COLO668 (cell line): ENCODE data around the gene ADAMTS17.
"Not testable (repeated sequence)": the region's sequence is repeated elsewhere in the genome, so short reads cannot be mapped to it uniquely, and the experiment has no call there.

Source experiments
- DNase-seq: peaks from one replicate; lab custom pipeline; 2025; ENCODE audit not compliant: unreplicated experiment; lab: John Stamatoyannopoulos, UW

Gene ADAMTS17

DNA sequence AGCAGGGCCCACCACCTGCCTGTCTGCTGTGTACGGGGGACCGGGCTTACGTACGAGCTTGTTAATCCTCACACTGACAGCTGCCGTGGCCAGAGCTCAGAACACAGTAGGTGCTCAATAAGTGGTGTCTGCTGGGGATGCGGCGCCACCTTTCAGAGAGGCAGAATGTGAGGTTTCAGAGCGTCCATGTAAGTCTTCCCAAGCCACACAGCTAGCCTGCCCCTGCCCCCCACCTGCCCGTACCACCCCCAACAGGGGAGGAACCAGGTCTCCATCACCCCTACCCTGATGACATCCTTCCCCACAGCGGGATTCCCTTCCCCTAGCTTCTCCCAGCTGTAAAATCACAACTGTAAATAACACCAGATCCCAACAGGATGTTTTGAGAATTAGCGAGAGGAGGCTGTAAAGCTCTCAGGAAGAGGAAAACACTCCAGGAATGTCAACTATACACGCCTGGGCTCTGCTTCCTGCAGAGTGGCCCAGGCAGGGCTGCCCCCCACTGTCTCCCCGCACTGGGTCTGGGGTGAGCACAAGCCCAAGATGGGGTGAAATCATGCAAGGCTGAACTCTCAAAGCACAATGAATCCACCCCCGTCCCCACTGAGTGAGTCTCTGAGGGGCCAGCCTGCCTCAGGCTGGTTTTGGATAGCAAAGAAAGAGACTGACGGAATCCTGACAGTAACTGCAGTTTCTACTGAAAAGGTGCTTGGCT lies 358.4 kb downstream of the ADAMTS17 start:
- DNase-seq = no peak

DNA sequence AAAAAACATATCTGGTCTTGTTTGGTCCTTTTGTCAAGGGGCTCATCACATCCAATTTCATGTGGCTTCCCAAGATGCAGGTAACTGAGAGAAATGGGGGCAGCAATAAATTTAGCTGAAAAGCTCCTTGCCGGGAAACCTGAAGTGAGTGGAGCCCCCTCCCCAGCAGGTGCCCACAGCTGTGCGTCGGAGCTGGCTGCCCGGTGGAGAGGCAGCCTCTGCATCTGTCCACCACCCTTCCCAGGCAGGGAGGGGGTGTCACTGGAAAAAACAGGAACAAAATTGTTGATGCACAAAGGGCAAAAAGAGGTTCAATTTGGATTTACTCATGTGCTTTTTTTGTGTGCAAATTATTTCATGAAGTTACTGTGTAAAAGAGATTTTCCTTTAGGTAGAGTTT lies 359.1 kb downstream of the ADAMTS17 start:
- DNase-seq = no peak

DNA sequence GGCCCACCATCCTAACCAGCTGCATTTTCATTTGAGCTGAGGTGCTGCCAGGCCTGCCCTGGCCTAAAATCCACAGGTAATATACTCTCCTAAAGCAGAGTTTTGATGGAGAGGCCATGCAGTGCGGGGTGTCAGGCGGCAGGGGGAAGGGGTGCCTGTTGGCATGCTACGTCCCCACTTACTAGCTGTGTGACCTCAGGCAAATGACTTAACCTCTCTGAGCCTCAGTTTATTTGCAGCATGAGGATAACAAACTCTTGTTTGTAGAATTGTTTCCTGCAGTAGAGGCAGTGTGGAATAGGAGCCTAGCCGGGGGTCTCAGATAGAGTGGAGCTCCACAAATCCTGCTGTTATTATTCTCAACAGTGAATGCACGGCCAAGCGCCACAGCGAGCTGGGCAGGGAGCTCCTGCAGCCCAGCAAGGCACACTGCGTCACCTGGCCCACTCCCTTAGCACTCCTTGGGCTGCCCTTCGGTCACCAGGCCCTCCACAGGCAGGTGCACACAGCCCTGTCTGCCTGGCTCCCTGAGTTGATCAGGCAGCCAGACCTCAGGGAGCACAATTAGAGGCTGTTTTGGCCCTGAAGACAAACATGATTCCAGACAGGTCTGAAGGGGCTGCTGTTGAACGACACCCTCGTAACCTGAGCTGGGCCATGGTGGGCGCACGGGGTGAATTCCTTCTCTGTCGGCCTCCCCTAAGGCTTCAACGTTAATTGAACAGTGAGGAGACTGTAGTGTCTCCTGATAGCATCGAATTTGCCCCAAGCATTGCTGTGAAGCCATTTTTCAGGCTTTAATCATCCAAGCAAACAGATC lies 359.7 kb downstream of the ADAMTS17 start:
- no peak for DNase-seq

DNA sequence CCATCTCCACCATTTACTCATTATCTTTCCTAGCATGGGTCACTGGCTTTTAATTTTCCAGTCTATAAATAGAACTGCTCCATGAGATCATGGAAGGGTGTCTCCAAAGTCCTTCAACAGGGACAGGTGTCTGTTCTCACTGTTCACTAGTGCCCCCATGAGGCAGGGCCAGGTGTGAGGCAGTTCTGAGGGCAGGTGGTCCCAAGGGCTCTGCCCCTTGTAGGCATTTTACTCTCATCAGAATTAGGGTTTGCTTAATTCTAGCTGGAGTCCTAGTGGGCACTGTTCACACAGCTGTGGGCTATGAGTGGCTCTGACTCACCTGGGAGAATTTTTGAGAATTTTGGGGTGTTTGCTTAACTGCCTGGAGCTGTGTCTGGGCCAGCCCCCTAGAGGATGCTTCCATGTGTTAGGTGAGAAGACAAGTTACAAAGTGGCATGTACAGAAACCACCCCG lies 360.6 kb downstream of the ADAMTS17 start:
- DNase-seq = no peak

DNA sequence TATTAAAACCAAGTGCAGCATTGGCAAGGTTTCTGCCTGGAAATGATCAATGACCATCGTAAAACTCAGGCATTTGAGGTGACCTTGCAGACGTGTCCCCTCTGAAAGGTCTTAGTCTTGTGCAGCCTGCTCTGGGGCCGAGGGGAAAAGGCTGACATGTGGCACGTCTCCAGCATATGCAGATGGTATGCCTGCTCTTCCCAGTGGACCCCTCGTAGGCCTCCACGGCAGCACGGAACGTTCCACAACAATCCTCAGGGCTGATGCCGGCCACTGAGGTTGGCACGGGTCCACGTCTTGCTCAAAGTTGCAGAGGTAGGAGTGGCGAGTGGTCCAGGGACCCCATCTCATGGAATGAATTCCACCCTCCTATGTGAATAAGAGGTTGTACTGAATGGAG lies 361.0 kb downstream of the ADAMTS17 start:
- DNase-seq = no peak

DNA sequence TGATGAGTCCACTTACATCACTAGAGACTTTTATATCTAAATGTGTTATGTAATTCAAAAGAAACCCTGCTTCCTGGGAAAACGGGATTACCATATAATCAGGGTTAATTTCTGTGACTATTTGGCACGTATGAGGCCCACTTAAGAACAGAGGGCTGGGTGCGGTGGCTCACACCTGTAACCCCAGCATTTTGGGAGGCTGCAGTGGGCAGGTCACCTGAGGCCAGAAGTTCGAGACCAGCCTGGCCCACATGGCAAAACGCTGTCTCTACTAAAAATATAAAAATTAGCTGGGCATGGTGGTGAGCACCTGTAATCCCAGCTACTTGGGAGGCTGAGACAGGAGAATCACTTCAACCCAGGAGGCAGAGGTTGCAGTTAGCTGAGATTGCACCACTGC lies 361.9 kb downstream of the ADAMTS17 start:
- not testable (repeated sequence) for DNase-seq

DNA sequence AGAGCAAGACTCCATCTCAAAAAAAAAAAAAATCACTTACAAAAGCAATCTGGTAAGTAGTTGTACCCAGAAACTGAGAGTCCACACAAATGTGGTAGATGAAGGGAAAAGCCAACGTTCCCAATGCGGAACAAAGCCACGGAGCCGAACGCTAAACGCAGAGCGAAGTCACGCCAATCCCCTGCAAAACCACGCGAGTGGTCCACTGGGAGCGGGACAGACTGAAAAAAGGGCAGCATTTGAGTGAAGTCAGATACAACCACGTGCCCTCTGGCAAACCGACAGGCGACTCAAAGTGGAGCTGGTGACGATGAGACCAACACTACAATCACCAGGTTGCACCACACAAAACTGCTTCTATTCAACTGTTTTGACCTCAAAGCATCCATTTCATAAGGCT lies 362.4 kb downstream of the ADAMTS17 start:
- DNase-seq = no peak

DNA sequence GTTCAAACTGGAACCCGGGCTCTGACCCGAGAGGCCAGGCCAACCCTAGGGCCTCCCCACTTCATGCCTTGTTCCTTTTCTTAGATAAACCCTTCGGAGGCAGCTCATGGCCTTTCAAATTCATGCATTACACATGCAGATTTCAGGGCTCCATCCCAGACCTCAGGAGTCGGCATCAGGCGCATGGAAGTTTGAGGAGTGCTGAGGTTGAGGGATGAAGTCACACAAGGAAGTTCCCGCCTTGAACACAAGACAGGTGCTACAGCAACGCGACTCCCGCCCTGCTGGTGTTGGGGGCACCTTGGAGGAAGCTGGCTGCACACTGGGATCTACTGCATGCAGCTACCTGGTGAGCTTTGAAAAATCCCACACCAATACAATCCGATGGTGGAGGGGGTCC lies 363.3 kb downstream of the ADAMTS17 start:
- no peak for DNase-seq

DNA sequence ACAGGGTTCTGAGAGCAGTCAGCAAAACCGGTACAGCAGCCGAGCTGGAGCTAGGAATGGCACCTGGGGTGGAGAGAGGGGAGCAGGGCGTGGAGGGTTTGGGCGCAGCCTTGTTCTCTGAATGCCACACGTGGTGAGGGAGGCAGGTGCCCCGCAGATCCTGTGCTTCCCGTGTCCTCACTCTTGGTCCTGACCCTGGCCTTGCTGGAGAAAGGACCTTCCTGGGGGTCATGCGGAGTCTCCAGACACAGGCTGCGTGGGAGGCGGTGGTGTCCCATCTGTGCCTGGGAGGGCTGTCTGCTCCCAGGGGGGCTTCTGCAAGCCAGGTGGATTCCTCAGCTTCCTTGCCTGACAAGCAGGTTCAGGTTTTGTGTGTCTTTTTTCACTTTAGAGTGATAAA lies 363.8 kb downstream of the ADAMTS17 start:
- no peak for DNase-seq

DNA sequence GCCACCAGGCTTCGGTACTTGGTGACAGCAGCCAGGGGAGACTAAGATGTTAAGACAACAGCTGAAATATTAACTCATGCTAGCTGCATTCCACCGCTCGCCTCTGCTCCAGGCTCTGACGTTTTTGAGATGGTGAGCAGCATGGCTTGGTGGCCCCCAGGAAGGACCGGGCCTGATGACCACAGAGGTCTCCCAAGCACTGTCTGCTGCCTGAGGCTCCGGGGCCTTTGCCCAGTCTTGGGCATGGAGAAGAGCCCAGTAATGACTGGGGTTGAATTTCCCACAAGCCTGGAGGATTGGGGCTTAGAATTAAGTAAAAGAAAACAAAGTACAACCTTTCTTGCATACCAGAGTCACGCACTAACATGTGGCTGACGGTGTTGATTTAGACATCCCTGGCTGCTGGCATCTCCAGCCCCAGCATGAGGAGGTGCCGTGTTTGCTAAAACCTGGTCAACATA lies 364.9 kb downstream of the ADAMTS17 start:
- no peak for DNase-seq

DNA sequence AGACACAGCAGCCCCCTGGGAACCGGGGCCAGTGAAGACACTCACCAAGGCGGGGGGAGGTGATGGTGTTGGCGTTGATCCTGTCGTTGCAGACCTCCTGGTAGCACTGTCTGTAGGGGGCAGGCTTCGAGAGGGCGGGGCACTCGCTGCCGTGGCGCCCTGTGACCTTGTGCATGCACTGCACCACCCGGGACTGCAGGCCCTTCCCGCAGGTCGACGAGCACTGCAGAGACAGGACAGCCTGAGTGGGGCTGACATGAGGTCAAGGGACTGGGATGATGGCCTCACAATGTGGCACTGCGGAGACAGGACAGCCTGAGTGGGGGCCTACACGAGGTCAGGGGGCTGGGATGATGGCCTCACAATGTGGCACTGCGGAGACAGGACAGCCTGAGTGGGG lies 365.8 kb downstream of the ADAMTS17 start:
- no peak for DNase-seq

DNA sequence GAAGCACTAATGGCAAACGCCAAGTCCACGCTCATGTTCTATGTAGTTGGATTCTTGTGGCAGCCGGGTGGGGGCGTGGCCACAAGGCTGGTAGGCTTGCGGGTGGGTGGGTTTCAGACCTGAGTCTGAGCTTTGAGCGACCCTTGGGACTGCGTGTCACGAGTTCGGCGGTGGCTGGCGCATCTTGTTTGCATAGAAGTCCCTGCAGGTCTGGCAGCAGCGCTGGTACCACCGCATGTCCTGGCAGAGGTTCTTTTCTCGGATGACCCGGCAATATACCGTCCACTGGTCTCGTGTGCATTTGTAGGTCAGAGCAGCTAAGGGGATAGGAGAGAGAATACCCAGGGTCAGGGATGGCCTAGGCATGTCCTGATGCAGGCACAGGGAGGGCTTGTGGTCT lies 367.5 kb downstream of the ADAMTS17 start:
- no peak for DNase-seq

DNA sequence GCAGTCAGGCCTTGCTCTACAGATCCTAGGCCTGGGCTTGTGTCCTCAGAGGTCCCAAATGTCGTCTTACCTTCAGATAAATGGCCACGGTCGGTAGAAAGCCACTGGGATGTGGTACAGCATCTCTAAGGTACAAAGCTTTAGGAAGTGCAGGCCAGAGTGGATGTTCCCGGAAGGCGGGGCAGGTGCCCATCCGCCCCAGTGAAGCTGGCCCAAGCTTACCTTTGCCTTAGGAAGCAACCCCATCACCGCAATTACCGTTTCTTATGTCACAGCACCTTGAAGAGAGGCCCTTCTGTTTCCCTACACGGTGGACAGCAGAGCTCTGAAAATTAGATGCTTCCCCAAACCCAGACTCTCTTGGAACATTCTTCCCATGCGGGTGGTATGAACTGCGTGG lies 368.4 kb downstream of the ADAMTS17 start:
- no peak for DNase-seq

DNA sequence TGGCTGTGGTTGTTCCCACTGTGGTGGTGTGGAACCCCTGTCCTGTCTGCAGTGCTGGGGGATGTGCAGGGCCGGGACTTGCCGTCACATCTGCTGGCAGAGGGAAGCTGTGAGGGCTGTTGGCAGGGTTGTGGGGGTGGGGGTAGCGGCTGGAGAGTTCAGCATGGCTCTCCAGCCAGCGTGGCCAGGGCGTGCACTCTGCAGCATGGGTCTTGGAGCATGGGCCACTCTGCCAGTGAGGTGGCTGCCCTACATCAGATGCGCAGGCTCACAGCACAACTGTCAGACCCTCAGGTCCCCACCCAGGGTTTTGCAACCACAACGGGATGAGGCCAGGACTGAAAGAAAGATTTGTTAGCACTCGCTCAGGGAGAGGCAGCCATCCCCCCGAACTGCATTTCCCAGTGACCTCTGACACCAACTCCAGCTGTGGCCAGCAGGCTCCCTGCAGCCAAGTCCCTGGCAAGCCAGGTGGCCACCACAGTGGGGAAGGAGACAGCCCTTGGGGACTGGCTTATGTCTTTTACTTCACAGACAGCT lies 370.8 kb downstream of the ADAMTS17 start:
- DNase-seq = no peak

DNA sequence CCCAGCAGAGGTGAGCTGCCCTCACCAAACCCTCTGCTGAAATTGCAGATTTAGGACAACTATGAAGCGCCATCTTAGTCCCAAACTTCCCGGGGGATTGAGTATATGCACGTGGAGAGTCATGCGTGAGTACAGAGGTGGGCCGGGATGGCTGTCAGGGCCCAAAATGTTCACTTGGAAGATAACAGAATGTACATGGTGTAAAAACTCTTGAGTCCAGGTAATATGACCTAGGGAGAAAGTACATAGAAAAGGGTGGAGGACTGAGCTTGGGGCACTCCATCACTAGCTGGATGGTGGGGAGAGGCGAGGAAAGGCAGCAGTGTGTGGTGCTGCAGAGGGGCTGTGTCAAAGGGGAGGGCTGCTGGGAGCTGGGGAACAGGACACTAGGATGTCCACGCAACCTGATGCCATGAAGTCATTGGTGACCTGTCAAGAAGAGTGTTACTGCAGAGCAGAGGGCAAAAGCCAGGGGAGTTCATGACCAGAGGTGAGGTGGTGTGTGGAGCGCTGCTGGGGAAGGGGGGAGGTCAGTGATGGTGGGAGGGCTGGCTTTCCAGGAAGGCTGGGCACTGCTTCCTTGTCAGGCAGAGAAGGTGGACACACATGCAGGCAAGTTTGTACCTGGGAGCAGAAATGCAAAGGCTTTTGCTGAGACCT lies 372.4 kb downstream of the ADAMTS17 start:
- no peak for DNase-seq

DNA sequence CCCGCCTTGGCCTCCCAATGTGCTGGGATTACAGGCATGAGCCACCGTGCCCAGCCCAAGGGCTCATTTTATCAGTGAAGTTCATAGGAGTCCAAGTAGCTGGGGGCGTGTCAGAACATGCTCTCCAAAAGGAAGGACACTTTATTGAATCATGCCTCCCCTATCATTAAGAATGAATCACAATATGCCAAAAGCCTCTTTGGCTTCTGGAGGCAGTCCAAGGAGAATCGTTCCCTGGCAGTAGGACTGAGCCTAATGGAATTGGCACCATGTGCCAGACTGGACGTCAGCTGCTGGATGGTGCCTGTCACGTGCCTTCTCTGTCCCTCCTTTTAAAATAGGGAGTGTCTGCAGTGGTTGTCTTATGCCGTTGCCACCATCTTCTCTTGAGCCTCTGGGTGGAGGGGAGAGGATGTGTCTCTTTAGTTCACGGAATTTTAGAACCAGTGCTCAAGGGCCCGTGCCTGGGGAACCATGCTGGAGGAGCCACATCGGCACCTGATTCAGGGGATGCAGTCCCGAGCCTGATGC lies 373.9 kb downstream of the ADAMTS17 start:
- no peak for DNase-seq

DNA sequence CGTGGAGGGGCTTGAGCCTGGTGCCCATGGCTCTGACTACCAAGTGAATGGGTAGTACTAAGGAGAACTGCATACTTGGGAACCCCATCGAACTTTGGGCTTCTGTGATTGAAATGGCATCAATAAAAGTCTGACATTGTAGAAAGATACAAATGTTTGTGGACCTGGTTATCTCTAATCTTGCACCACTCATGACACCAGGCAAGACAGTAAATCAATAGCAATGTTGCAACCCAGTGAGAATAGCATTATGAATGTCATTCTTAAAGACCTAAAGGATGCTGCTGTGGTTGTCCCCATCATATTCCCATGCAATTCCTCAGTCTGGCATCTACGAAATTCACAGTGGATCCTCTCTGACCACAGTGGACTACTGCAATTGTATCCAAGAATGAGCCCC lies 375.0 kb downstream of the ADAMTS17 start:
- DNase-seq = no peak

DNA sequence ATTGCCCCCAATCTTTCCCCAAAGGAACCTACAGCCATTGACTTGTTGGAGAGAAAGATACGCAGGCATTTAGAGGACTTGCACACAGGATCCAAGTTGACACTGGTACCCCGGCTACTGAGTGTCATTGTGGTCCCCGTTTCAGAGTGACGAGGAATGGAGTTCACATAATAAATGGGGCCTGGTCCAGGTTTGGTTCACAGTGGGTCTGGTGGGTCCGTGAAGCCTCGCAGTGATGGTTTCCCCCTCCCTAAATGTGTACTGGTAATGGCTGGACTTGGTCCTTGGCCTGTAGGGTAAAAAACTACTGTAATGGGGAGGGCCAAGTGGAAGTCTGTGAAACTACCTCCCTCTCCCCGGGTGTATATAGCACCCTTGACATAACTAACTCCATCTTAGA lies 376.4 kb downstream of the ADAMTS17 start:
- DNase-seq = no peak

DNA sequence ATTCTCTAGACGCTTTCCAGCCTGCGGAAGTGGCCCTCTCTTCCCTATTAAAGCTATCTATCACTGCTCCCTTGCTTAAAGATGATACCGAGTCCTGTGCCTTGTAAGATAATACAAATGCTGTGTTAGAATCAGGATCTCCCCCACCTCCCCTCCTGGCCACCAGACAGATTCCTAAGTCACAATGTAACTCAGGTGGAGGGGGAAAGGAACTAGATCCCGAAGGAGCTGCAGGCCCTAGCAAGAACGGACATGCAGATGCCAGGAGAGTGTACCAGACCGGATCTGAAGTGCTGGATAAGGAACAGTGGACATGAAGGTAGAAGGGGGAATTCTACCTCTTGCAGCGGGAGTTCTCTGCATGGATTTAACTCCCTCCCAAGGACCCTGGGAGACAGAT lies 377.8 kb downstream of the ADAMTS17 start:
- DNase-seq = no peak

DNA sequence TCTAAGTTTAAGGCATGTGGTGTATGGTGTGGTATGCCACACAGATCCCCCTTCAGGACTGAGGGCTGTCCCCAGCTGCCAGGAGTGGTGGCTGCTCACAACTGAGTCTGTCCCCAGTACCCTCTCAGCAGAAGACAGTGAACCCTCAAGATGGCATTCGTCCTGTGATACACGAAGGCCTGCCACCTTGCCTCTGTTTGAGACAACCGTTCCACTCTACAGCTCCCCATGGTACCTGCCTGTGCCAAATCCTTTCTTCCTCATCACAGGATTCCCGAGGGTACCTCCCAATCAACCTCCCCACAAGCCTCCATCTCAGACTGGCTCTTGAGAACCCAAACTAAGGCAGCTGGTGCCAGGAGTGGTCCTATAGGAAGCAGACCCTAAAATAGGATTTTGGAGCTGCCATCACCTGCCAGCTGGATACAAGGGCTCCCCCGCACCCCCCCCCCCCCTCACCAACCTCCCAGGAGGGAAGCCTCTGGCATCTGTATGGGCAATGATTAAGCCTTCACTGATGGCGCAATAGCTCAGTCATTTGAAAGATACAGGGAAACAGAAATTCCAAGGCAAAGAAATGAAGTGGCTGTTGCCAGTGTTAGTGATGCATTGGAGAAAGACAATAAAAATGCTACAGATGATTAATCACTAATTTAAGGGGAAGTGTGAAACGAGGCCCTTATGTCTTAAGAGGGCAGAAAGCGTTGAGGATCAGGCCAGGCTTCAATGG lies 378.5 kb downstream of the ADAMTS17 start:
- no peak for DNase-seq
